OCI-LY3 (cell line): ENCODE data around the gene MOB4.

Experiments used
- EZH2phosphoT487 ChIP-seq: fragments of 200-600 bp; shearing (Covaris generic); IDR thresholded peaks from 2 replicates; pipeline ENCODE4 v1.6.1; 2018; ENCODE audit warnings: antibody characterized with exemption, mixed run types, low read depth
- TF ChIP-seq, protein P1 (sequence below): fragments of 200-600, 300-600 bp; sonication (generic); IDR thresholded peaks from 2 replicates; pipeline ENCODE4 v1.5.1; 2014; ENCODE audit warnings: antibody characterized with exemption, low read length, low read depth

DNA sequence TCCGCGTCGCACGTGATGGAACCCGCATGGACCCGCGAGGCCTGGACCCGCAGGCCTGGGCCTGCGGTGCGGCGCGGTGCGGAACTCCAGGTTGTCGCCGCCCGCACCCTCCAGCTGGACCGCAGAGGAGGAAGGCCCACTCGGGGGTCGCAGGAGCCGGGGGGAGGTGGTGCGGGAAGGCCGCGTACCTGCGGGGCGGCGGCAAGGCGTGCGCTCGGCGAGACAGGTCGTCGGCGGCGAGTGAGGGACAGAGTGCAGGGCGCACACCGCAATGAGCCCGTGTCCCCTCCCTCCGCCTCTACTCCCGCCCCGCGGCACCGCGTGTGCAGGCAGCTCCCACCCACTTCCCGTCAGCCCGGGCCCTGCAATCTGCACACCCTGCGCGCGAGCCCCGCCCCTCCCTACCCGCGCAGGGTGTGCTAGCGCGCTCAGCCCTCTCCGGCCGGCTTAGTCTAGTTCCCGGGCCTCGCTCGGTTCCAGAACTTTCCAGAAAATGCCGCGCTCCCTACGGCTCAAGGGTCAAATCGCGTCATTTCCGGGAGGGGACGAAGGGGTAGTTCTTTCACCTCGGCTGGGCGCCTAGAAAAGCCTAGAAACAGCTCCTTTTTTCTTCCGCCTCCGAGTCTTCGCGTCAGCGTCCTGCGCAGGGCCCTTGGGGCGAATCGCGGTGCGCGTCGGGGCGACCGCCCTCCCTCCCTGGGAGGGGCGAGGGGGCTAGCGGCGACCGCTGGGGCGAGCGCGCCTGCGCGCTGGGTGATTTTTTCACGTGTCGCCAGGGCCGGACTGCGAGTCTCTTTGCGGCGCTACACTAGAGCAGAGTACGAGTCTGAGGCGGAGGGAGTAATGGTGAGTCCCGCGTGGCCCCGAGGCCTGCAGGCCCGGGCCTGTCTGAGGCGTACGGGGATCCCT, 16.0 kb upstream of the MOB4 start, which contains the start of the genes HSPD1 and HSPE1:
- TF ChIP-seq, protein P1, sequence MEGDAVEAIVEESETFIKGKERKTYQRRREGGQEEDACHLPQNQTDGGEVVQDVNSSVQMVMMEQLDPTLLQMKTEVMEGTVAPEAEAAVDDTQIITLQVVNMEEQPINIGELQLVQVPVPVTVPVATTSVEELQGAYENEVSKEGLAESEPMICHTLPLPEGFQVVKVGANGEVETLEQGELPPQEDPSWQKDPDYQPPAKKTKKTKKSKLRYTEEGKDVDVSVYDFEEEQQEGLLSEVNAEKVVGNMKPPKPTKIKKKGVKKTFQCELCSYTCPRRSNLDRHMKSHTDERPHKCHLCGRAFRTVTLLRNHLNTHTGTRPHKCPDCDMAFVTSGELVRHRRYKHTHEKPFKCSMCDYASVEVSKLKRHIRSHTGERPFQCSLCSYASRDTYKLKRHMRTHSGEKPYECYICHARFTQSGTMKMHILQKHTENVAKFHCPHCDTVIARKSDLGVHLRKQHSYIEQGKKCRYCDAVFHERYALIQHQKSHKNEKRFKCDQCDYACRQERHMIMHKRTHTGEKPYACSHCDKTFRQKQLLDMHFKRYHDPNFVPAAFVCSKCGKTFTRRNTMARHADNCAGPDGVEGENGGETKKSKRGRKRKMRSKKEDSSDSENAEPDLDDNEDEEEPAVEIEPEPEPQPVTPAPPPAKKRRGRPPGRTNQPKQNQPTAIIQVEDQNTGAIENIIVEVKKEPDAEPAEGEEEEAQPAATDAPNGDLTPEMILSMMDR = no peak
- TF ChIP-seq EZH2phosphoT487 = no peak
